Neutrophil (primary cell): ENCODE measurements around the gene SCARB2.
A peak's percentile ranks its signal among the peaks of the same experiment; 100 is the strongest.

Source experiments
- H3K27ac ChIP-seq: fragments of 200-600 bp; sonication (generic); 2 replicates; pipeline ENCODE4 v1.5.1; 2016; ENCODE audit warnings: mild to moderate bottlenecking, moderate library complexity
- H3K27me3 ChIP-seq: fragments of 200-600 bp; sonication (generic); 2 replicates; pipeline ENCODE4 v1.6.0; 2016; ENCODE audit warnings: mild to moderate bottlenecking
- H3K36me3 ChIP-seq: fragments of 200-600 bp; sonication (generic); 2 replicates; pipeline ENCODE4 v1.5.1; 2017
- H3K4me1 ChIP-seq, 2 experiments: fragments of 200-600 bp in 1 of 2; sonication (generic) in 1 of 2; 1 replicate in 1 of 2; 2 replicates in 1 of 2; pipeline versions ENCODE4 v1.5.1 to v1.6.1; 2013 to 2016; ENCODE audit warnings: low read depth in 1 of 2, low read length in 1 of 2, mild to moderate bottlenecking in 1 of 2, moderate library complexity in 1 of 2; ENCODE audit not compliant: control insufficient read depth in 1 of 2, insufficient read depth in 1 of 2
- H3K4me3 ChIP-seq, 2 experiments: fragments of 200-600 bp in 1 of 2; sonication (generic) in 1 of 2; 1 replicate in 1 of 2; 2 replicates in 1 of 2; pipeline ENCODE4 v1.5.1; 2013 to 2016; ENCODE audit warnings: low read depth in 1 of 2, low read length in 1 of 2, mild to moderate bottlenecking in 1 of 2, moderate library complexity in 1 of 2
- H3K9me3 ChIP-seq: fragments of 200-600 bp; sonication (generic); 2 replicates; pipeline ENCODE4 v1.5.1; 2016
- CTCF ChIP-seq: fragments of 200-600 bp; sonication (generic); IDR thresholded peaks from 2 replicates; pipeline ENCODE4 v1.5.1; 2016; ENCODE audit warnings: antibody characterized with exemption

The SCARB2 gene

DNA sequence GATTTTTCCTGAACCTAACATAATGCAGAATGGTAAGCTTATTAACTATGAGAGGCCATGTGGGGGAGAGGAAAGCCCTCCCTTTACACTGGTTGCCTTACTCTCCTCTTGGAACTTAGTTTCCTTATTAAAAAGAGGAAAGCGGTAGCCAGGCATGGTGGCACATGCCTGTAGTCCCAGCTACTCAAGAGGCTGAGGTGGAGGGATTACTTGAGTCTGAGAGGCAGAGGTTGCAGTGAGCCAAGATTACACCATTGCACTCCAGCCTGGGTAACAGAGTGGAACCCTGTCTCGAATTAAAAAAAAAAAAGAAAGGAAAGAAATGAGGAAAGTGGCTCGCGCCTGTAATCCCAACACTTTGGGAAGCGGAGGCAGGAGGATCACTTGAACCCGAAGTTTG, 39.9 kb upstream of the SCARB2 start:
- peaks cover 19 to 21% of the 10 kb centered on the region in 2 experiments for H3K4me1 ChIP-seq
- peaks cover 26% of the 10 kb centered on the region for H3K27me3 ChIP-seq
- no peak overlapping the region for H3K27ac ChIP-seq
- no peak overlapping the region for H3K4me3 ChIP-seq
- H3K36me3 ChIP-seq: no peaks in the 10 kb centered on the region
- TF ChIP-seq CTCF: no peak
- no peaks in the 10 kb centered on the region for H3K9me3 ChIP-seq

DNA sequence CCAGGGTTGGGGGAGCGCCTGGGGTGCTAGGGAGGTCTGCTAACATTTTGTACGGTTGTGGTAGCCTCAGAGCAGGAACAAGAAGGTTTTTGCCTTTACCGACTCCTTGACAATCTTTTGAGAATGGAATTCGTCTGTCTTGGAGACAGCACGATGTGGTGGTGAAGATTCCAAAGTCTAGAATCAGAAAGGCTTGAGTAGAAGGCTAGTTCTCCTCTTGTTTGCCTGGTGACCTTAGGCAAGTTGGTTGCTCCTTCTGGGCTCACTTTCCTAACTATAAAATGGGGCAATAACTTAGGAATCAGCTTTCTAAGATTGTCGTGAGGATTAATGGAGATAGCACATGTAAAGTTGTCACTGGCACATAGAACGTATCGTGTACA, 38.6 kb upstream of the SCARB2 start:
- H3K27ac ChIP-seq: no peak overlapping the region
- peaks cover 19 to 21% of the 10 kb centered on the region in 2 experiments for H3K4me1 ChIP-seq
- H3K36me3 ChIP-seq: no peaks in the 10 kb centered on the region
- peak overlapping the region in 1 of 2 experiments; percentile 68 for H3K4me3 ChIP-seq
- peaks cover 32% of the 10 kb centered on the region for H3K27me3 ChIP-seq
- H3K9me3 ChIP-seq: no peaks in the 10 kb centered on the region
- no peak for TF ChIP-seq CTCF

GRCh38 chr4:76251441-76252270, 38.0 kb upstream of the SCARB2 start, which contains the start of gene FAM47E:
Gene FAM47E (plus strand): TSS chr4:76251721. CDS start chr4:76251747, 26 bp downstream.
- Histone ChIP-seq H3K4me3 (peak within 1 kb of the TSS; percentile 62 to 68), H3K27me3 (peaks cover 32% of the 10 kb centered on the region), H3K4me1 (peaks cover 19 to 21% of the 10 kb centered on the region in 2 experiments), H3K27ac (peak within 1 kb of the TSS; percentile 41), H3K9me3 (no peaks in the 10 kb centered on the region), H3K36me3 (no peaks in the 10 kb centered on the region)
- peak; percentile 60 for TF ChIP-seq CTCF

GRCh38 chr4:76250962-76251361, 37.3 kb upstream of the SCARB2 start:
- Histone ChIP-seq H3K9me3 (no peaks in the 10 kb centered on the region), H3K4me1 (peaks cover 19 to 21% of the 10 kb centered on the region in 2 experiments), H3K27me3 (peaks cover 39% of the 10 kb centered on the region), H3K4me3 (peak overlapping the region; percentile 62 to 68), H3K36me3 (no peaks in the 10 kb centered on the region), H3K27ac (no peak overlapping the region)
- TF ChIP-seq CTCF: no peak

GRCh38 chr4:76246852-76247251, 33.2 kb upstream of the SCARB2 start:
- H3K4me1 ChIP-seq: peaks cover 9 to 13% of the 10 kb centered on the region in 2 experiments
- no peak for TF ChIP-seq CTCF

More at GRCh38 chr4:76246852-76247251, 33.2 kb upstream of the SCARB2 start:
- peaks cover 44% of the 10 kb centered on the region for H3K27me3 ChIP-seq
- H3K27ac ChIP-seq: no peak overlapping the region
- no peaks in the 10 kb centered on the region for H3K9me3 ChIP-seq
- H3K36me3 ChIP-seq: no peaks in the 10 kb centered on the region
- no peak overlapping the region for H3K4me3 ChIP-seq
